GM18508 (cell line): ENCODE measurements around the gene FAM131C.
"Not testable (repeated sequence)": the region's sequence is repeated elsewhere in the genome, so short reads cannot be mapped to it uniquely, and the experiment has no call there.

Experiments used
- ATAC-seq: cut with Tn5 transposase; IDR thresholded peaks from one replicate; pipeline ENCODE4 v1.9.1; 2021; ENCODE audit warnings: moderate number of reproducible peaks; ENCODE audit not compliant: insufficient read depth, unreplicated experiment

The FAM131C gene

DNA sequence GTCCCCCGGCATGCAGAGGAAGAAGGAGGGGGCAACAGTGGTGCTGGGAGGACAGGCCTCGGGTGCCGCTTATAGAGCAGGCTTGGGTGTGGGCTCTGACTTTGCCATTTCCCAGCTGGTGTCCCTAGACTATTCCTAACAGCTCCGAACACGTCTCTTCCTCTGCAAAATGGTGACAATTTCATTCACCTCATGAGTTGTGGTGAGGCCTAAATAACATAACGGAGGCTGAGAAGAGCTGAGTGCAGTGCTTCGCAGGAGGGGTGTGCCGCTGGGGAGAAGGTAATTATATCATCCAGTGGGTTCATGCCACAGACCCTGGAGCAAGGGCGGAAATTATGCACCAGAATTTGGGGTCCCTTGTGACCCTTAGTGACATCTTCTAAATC lies 10.8 kb downstream of the FAM131C start:
- not testable (repeated sequence) for ATAC-seq

DNA sequence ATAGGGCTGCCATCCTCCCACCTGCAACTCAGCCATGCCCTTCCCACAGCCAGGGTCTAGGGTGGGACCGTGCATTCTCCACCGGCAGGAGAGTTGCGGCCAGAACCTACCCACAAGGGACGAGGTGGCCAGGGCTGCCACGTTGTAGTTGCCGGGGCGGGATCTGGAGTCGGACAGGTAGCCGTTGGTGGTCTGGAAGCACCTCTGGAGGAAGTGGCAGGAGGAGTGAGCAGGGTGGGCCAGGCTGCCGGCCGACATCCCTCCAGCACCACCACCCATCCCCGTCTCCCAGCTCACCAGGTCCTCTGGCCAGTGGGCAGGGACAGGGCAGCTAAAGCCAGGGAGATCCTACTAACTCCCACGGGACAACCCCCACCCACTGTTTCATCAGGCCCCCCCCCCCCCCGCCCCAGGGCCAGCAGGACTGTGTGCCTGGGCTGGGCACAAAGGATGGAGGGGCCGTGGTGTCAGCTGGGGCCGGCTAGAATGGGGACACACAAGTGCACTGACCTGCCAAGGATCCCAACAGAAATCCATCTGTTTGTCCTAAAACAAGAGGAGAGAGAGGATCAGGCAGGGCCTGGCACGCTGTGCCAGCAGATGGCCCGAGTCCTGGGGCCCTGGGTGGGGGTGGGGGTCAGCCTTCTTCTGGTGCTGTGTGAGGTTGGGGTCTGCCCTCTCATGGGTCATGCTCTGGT lies 11.3 kb downstream of the FAM131C start:
- not testable (repeated sequence) for ATAC-seq

DNA sequence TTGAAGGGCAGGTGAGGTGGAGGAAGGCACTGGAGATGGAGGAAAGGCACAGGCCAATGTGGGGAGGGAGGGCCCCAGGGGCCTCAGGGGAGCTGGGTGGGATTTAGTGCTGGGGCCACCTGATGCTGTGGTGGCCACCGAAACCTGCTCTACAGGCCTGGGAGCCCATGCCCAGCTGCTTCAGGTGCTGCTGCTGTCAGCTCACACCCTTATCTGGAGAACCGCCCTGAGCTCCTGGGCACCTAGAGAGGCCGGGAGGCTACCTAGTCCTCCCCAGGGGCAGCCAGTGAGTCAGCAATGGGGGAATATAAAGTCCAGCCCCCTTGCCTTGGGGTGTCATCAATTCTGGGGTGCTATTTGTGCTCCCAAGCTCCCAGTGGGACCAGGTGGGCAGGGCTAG lies 12.2 kb downstream of the FAM131C start:
- no peak for ATAC-seq

DNA sequence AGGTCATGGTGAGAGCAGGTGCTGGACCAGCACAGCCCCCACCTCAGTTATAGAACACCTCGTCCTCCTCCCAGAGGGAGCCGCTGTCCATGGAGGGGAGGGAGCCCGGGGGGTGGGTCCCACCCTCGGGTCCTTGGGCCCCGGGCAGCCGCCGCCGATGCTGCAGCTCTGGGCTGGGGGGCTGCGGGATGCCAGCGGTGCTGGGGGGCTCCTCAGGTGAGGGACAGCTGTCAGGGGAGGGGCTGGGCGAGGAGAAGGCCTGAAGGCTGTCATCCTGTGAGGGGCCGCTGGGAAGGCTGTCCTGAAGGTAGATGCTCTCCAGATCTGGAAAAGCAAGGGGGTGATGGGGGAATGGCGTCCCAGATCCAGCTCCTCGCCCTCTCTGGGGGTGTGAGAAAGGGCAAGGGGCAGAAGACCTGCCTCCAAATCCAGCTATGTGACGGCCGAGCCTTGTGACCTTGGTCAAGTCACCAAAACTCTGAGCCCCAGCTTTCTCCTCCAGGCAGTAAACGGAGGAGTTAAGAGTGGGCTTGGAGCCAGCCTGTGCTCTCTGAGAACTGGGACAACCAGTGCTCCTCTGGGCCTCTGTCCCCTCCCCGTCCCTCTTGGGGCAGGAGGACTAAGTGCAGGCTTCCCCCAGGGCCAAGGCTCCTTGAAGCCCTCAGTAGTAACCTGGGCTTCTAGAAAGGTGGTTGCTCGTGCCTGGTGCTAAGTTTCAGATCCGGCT lies 14.9 kb downstream of the FAM131C start:
- not testable (repeated sequence) for ATAC-seq

DNA sequence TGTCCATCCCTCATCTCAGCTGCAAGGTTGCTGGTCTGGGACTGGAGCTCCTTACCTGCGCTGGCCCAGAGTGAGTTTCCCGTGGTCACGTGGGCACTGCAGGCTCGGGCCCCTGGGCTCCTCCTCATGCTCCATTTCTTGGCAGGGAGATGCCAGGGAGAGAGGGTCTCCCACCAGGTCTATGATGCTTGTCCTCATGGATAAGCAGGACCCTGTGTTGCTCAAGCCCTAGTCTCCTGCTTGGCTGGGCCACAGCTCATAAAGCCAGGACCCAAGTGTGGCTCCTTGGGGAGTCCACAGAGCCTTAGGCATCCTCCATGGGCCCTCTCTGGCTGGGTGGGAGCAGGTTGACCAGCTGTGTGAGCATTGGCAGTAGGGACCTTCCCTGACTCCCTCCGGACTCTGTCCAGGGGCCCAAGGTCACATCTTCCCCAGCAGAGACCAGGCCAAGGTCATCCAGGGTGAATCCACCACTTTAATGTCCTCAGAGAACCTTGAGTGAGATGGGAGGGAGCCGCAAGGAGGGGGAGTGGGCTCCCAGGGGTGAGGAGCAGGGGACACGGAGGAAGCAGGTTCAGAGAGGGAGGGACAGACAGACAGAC lies 16.0 kb downstream of the FAM131C start:
- ATAC-seq = not testable (repeated sequence)

DNA sequence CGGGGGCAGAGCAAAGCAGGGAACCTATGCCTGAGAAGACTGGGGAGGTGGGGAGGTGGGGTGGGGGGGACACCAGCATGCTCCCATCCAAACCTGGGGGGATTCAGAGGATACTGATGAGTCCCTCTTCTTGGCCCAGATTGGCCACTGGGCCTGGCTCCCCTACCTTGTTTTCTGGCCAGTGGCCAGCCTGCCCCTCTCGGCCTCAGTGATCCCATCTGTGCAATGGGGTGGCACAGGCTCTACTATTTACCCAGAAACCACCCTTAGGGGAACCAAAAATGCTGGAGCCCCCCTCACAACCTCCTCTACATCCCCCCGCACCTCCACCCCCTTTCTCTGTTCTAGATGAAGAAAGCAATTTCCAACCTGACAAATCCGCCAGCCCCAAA lies 16.9 kb downstream of the FAM131C start:
- not testable (repeated sequence) for ATAC-seq

DNA sequence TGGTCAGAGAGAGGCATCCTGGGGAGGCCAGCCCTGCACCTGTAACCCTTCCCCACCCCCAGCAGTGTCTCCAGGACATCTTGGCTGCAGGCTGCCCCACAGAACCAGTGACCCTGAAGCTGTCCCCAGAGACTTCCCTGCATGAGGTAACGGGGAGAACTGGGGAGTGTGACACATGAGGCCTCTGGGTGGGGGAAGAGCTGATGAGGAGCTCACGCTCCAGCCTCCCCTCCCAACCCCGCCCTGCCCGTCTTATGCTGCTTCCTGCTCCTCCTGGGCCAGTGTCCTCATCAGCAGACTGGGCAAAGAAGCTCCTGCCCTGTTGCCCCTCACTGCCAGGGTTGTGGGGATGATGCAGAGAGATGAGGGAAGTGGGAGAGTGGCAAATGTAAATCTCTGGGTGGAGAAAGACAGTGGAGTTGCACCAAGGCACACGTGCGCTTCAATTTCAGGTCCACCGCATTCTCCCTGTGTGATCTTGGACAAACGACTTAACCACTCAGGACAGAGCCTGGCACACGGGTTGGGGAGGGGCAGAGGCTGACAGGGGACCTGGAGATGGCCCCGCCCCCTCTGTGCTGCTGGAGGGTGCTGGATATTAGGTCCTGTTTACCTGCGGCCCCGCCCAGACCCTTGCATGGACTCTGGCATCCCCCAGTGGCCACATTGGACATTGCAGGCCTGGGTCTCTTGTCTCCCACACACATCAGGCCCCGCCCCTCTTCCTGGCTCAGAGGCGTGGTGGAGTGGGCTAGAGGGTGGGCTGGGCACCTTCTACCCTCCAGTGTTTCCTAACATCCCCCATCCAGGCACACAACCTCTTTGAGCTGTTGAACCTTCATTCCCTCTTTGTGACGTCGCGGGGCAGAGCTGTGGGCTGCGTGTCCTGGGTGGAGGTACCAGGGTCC lies 17.6 kb downstream of the FAM131C start:
- ATAC-seq = no peak

DNA sequence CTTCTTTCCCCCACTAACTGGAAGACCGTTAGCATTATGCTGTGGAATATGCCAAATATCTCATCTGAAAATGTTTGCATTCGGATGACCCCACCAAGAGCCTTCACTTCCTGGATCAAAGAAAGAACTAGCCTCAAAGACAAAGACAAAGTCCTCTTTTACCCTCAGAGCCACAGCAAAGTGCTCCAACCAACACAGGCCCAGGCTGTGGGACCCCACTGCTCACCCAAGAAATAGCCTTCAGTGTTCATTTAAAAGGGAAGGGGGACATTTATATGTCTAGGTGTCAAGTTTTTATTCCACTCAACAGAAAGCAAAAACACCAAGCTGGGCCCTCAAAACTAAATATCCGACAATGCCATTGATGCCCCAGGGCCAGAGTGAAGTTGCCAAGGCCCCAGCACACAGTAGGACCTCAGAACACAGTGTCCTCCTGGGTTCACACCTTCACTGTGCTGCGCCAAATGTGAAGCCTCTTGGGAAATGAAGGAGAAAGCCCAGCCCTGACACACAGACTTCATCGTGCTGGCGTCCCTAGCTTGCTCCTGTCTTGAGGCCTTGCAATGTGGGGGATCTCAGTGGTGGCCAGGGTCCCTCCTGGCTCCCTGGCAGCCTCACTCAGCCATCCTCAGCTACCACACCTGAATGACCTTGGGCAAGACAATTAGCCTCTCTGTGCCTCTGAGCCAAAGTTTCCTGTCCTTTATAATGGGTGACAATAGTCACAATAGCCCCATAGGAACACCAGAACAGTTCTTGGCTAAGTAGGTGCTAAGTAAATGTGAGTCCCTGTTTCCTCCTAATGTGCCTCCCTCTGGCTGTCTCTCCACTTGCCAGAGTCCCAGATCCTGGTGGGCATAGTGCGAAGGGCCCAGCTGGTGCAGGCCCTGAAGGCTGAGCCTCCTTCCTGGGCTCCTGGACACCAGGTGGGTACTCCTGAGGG lies 18.6 kb downstream of the FAM131C start:
- no peak for ATAC-seq

DNA sequence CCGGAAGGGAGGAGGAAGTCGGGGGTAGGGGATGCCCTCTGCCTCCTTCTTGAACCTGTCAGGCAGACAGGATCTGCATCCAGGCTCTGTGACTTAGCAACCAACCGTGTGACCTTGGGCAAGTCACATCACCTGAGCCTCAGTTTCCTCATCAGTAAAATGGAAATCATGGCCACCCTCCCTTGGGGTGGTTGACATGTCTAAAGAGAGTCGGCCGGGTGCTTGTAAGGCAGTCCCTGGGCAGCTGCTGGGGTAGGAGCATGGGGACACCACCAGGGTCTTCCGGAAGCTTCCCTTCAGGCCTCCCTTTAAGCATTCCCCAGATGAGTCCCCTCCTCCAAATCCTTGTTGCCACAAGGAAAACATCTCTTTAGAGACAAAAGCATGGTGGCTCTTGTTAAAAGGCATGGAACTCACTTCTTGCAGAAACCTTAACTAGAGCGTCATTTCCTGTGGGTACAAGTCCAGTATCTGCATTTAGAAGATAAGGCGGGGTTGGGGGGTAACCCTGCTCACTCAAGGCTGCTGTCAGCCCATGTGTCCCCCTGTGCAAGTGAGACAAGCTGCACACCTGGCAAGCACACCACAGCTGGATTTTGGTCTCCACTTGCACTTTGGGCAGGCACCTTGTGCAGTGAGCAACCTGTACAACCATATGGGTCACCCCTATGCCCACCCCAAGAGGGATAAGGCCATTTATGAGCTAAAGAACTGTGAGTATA lies 19.5 kb downstream of the FAM131C start:
- no peak for ATAC-seq

DNA sequence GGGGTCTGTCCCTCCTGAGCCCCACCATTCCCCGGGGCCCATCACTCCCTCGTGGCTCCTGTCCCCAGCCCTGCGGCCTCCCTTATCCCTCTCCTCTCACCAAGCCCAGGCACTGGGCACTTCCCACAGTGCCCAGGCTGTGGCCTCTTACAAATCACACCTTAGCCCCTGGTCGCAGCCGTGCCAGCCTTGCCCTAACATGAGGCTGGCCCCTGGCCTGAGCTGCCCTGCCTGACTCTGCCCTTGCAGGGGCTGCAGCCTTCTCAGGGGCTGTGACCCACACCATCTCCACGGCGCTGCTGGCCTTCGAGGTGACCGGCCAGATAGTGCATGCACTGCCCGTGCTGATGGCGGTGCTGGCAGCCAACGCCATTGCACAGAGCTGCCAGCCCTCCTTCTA lies 21.5 kb downstream of the FAM131C start:
- ATAC-seq = not testable (repeated sequence)

DNA sequence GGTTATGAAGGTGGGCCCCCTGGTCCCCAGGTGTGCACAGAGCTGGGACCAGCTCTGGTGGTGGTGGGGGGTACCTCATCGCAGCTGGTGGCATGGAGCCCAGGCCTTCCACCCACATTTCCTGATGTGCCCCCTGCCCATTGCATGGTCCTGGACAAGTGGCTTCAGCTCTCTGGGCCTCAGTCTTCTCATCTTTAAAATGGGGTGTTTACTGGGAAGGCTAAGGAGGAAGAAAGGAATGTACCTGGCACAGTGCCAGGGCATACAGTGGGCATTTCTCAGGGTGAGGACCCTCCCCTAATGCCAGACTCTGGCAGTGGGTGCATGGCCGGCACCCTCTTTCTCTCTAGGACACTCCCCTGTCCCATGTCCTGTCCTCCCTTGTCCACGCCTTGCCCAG lies 22.4 kb downstream of the FAM131C start:
- no peak for ATAC-seq

DNA sequence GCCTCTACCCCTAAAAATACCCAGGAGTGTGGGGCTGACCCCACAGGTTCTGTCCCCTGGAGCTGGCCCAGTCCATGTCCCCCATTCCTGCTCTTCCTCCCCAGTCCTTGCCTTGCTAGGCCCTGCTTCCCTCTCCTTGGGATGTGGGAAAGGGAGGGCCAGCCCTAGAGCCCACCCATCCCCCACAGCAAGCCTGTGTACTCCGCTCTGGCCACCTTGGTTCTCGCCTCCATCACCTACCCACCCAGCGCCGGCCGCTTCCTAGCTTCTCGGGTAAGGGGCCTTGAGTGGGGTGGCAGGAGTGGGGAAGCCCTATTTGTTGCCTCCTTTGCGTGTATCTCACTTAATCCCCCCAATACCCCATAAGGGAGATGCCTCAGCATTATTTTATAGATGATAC lies 23.1 kb downstream of the FAM131C start:
- no peak for ATAC-seq

DNA sequence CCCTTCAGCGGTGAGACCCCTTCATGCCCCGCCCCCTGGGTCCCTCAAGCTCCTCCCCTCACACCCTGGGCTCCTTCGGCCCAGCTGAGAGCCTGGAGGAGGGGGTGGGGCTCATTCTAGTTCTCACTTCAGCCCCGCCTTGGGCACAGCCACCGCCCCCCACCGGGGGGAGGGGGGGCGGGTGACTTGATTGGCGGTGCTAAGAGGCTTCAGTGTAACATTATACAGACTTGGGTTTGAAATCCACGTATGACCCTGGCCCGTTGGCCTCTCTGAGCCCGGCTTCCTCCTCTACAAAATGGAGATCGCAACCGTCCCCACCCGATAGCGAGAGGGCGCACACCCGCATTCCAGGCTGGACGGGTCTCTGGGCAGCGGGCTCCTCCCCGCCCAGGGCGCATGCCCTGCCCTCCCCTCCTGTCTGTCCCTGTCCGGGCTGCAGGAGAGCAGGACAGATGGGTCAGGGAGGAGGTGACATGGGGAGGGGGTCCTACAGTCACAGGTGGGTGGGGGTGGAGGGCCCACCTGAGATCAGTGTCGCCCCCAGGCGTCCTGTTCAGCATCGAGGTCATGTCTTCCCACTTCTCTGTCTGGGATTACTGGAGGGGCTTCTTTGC lies 24.8 kb downstream of the FAM131C start:
- ATAC-seq = no peak

DNA sequence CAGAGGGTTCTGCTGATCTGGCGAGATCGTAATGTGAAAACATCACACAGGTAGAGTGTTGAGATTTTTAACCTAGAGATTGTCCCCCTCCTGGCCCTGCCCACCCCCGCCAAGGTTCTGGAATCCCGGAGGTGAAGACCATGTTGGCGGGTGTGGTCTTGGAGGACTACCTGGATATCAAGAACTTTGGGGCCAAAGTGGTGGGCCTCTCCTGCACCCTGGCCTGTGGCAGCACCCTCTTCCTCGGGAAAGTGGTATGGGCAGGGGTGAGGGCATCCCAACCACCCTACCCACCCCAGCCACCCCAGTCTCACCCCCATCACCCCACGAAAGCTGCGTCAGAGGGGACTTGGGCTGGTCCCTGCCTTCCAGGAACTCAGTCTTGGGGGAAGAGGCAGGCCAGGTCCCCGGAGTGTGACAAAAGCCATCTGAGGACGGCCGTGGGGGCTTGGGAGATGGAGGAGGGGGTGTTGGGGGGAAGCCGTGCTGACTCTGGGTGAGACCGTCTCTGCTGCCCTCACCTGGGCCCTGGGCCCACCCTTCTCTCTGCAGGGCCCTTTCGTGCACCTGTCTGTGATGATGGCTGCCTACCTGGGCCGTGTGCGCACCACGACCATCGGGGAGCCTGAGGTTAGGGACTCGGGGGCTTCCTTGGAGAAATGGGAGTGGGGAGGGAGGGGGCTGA lies 25.5 kb downstream of the FAM131C start:
- no peak for ATAC-seq

DNA sequence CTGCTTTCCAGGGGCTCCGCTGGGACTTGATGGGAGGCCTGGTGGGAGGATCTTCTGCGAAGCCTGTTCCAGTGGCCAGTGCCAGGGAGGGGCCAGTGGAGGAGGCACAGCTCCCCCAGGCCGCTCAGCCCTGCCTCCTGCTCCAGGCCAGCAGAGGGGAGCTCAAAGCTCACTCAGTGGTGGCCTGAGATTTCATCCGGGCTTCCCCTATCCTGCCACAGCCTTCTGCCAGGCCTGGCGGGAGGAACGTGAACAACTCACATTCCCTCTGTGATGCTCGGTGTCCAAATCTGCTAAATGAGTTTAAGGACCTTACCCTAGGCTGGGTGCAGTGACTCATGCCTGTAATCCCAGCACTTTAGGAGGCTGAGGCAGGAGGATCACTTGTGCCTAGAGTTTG lies 26.6 kb downstream of the FAM131C start:
- ATAC-seq = no peak

DNA sequence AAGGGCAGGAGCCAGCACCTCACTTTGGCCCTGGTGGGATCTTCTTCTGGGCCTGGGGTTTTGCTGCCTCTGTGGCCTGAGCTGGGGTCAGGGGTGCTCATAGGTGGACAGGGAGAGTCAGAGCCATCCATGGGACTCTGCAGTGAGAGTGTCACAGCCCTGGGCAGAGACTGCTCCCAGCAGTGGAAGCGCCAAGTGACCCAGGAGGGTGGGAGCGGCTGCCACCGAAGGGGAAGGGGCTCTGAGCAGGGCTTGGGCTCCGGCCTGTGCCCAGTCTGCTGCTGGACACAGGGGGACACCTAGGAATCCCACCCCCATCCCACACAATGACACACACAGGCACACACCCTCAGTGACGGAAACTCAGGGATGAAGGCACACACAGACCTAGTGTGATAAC lies 29.5 kb downstream of the FAM131C start:
- no peak for ATAC-seq

DNA sequence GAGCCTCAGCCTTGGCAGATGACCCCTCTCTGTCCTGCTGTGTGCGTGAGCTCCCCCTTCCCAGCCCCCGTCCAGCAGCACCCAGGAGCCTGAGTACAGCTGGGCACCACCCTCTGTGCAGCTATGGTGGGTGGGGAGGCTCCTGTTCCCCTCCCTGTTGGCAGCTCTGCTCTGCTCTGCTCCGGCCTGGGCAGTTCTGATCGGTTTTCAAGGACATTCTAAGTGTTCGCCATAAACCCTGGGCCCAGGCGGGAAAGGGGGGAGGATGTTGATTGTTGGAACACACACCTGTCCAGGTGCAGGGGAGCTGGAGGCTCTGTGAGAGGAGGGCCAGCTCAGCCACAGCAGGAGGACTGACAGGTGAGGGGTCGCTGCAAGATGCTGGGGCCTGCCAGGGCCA lies 29.9 kb downstream of the FAM131C start, which contains the start of gene CLCNKB:
TSS of gene CLCNKB (plus strand) at position 262 of the 400 bp plus-strand sequence. CDS start 711 bp downstream, outside the sequence.
- no peak for ATAC-seq

DNA sequence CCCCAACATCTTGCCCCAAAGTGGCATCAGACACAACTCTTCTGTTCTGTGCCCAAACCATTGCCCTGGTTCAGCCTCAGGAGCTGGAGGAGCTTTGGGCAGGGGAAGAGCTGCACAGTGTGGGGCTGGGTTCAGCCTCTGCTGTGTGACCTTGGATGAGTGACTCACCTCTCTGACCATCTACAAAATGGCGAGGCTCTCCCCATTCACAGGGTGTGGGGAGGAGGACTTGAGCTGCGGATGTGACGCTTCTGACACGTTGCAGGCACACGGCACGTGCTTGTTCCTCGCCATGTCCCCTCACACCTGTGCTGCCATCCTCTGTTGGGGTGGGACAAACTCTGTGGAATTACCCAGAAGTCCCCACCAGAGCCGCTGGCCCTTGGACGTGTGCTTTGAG lies 30.8 kb downstream of the FAM131C start:
- not testable (repeated sequence) for ATAC-seq
